Measurements from ENCODE around the gene SLC6A2. TPM values are rescaled to one million over a fixed set of nuclear protein-coding genes. Genes with fewer than 3 reads are reported as not detected.

The SLC6A2 gene
- total RNA-seq, 1 donor from 2014 or later = not detected

DNA sequence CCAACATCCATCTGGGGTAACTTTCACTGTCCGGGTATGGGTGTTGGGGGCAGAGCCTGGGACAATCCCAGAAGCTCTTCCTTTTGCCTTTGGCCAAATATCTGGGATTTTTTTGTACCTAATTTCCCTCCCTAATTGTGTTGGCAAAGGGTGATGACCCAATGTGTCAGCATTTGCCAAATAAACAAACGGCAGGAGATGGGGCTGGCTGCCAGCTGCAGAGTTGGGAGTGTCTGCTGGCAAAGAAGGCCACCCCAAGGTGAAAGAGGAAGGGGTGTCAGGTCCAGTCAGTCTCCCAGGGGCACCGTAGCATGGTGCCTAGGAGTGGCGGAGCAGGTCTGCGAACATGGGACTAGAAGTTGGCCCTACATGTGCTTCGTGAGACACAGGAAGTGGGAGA lies 73.0 kb downstream of the SLC6A2 start:
- Mint-ChIP-seq H3K4me1 (ENCODE audit: low read depth) (no peaks in the 10 kb centered on the region), H3K36me3 (ENCODE audit: low read depth) (no peaks in the 10 kb centered on the region), H3K4me3 (ENCODE audit: unreplicated experiment) (no peak overlapping the region), H3K27ac (ENCODE audit: unreplicated experiment) (no peak overlapping the region), H3K27me3 (ENCODE audit: low read depth) (peaks cover 7% of the 10 kb centered on the region), H3K9me3 (ENCODE audit: low read depth) (peaks cover 1% of the 10 kb centered on the region)
- no peak for DNase-seq (ENCODE audit: low spot score)
- TF ChIP-seq, protein P1, sequence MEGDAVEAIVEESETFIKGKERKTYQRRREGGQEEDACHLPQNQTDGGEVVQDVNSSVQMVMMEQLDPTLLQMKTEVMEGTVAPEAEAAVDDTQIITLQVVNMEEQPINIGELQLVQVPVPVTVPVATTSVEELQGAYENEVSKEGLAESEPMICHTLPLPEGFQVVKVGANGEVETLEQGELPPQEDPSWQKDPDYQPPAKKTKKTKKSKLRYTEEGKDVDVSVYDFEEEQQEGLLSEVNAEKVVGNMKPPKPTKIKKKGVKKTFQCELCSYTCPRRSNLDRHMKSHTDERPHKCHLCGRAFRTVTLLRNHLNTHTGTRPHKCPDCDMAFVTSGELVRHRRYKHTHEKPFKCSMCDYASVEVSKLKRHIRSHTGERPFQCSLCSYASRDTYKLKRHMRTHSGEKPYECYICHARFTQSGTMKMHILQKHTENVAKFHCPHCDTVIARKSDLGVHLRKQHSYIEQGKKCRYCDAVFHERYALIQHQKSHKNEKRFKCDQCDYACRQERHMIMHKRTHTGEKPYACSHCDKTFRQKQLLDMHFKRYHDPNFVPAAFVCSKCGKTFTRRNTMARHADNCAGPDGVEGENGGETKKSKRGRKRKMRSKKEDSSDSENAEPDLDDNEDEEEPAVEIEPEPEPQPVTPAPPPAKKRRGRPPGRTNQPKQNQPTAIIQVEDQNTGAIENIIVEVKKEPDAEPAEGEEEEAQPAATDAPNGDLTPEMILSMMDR (IDR thresholded peaks at IDR 0.05) = no peak

DNA sequence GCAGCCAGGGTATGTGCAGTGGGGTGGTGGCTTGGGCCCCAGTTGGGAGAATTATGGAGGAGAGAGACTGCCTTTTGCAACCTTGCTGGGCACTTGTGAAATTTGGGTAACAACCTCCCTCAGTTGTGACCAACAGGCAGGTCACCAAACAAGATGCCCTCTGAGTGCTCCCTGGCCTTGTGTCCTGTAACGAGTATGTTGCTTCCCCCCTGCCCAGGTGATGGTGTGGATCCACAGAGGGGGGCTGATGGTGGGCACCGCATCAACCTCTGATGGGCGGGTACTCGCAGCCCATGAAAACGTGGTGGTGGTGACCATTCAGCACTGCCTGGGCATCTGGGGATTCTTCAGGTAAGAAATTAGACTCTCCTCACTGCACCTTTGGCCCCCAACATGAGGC lies 74.3 kb downstream of the SLC6A2 start:
- TF ChIP-seq, protein P1 (IDR thresholded peaks at IDR 0.05) = no peak
- Mint-ChIP-seq H3K4me1 (ENCODE audit: low read depth) (no peaks in the 10 kb centered on the region), H3K27ac (ENCODE audit: unreplicated experiment) (no peak overlapping the region), H3K9me3 (ENCODE audit: low read depth) (no peaks in the 10 kb centered on the region), H3K27me3 (ENCODE audit: low read depth) (no peaks in the 10 kb centered on the region), H3K36me3 (ENCODE audit: low read depth) (no peaks in the 10 kb centered on the region), H3K4me3 (ENCODE audit: unreplicated experiment) (no peak overlapping the region)
- no peak for DNase-seq (ENCODE audit: low spot score)

DNA sequence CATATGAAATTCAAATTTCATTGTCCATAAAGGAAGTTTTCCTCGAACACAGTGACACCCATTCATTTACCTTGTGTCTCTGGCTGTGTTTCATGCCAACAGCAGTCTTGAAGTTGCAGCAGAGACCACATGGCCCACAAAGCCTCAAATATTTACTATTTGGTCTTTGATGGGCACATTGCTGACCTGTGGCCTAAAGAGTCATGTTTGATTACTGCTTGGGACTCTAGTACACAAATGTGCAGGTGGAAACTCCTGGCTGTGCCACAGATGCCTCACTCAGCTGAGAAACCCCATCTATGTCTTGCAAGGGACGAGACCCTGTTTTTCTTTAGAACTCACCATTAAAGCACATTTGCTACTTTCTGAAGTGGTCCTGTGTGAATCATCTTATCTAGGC lies 76.7 kb downstream of the SLC6A2 start:
- no peak for DNase-seq (ENCODE audit: low spot score)
- H3K36me3 Mint-ChIP-seq (ENCODE audit: low read depth) = no peaks in the 10 kb centered on the region

GRCh38 chr16:55734665-55735064 lies 78.9 kb downstream of the SLC6A2 start:
- H3K4me1 Mint-ChIP-seq (ENCODE audit: low read depth) = no peaks in the 10 kb centered on the region

More for the DNA sequence above, 76.7 kb downstream of the SLC6A2 start:
- Mint-ChIP-seq H3K27ac (ENCODE audit: unreplicated experiment) (no peak overlapping the region), H3K4me3 (ENCODE audit: unreplicated experiment) (no peak overlapping the region), H3K27me3 (ENCODE audit: low read depth) (peaks cover 2% of the 10 kb centered on the region), H3K9me3 (ENCODE audit: low read depth) (no peaks in the 10 kb centered on the region), H3K4me1 (ENCODE audit: low read depth) (no peaks in the 10 kb centered on the region)
- TF ChIP-seq, protein P1 (IDR thresholded peaks at IDR 0.05) = no peak

DNA sequence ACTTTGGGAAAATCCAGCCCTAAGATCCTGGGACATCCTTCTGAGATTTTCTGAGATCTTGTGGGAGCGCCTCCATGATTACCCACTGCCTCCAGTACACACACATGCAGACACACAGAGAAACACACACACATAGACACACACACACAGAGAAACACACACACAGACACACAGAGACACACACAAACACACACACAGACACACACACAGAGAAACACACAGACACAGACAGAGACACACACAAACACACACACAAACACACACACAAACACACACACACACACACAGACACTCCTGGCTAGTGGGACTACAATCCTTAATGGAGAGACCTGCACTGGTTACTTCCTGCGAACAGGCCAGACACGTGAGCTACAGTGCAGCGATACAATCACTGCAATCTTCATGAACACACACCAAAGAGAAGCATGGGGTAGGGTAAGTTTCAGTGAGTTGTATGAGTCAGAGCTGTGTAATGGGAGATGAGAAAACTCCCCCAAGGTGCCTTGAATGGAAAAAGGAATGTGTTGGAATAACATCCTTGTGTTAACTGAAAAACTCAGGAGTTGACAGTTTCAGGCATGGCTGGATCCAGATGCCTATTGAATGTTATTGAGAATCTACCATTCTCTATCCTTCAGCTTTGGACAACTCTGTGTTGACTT lies 79.5 kb downstream of the SLC6A2 start:
- no peaks in the 10 kb centered on the region for H3K9me3 Mint-ChIP-seq (ENCODE audit: low read depth)
- no peak overlapping the region for H3K4me3 Mint-ChIP-seq (ENCODE audit: unreplicated experiment)
- no peaks in the 10 kb centered on the region for H3K4me1 Mint-ChIP-seq (ENCODE audit: low read depth)
- no peak for DNase-seq (ENCODE audit: low spot score)
- TF ChIP-seq, protein P1 (IDR thresholded peaks at IDR 0.05) = no peak
- H3K36me3 Mint-ChIP-seq (ENCODE audit: low read depth) = no peaks in the 10 kb centered on the region
- H3K27me3 Mint-ChIP-seq (ENCODE audit: low read depth) = peaks cover 18% of the 10 kb centered on the region
- no peak overlapping the region for H3K27ac Mint-ChIP-seq (ENCODE audit: unreplicated experiment)

More at GRCh38 chr16:55734665-55735064, 78.9 kb downstream of the SLC6A2 start:
- no peak overlapping the region for H3K4me3 Mint-ChIP-seq (ENCODE audit: unreplicated experiment)
- TF ChIP-seq, protein P1 (IDR thresholded peaks at IDR 0.05) = no peak
- no peak overlapping the region for H3K27ac Mint-ChIP-seq (ENCODE audit: unreplicated experiment)
- DNase-seq (ENCODE audit: low spot score) = no peak
- H3K27me3 Mint-ChIP-seq (ENCODE audit: low read depth) = peaks cover 18% of the 10 kb centered on the region
- H3K36me3 Mint-ChIP-seq (ENCODE audit: low read depth) = no peaks in the 10 kb centered on the region
- no peaks in the 10 kb centered on the region for H3K9me3 Mint-ChIP-seq (ENCODE audit: low read depth)
